GM12872 (cell line): Measurements from ENCODE around the gene ATP8B3.

Experiments used
- CTCF ChIP-seq: IDR thresholded peaks from 3 replicates; pipeline ENCODE4 v1.5.1; 2011; ENCODE audit warnings: low read depth, mild to moderate bottlenecking, low read length, moderate library complexity; ENCODE audit not compliant: insufficient read depth

The ATP8B3 gene

GRCh38 chr19:1857648-1858326 is 45.7 kb upstream of the ATP8B3 start:
- no peak for TF ChIP-seq CTCF

GRCh38 chr19:1856698-1857603 is 44.9 kb upstream of the ATP8B3 start:
- no peak for TF ChIP-seq CTCF

GRCh38 chr19:1856345-1856697 is 44.2 kb upstream of the ATP8B3 start:
- TF ChIP-seq CTCF: no peak

GRCh38 chr19:1855828-1856255 is 43.8 kb upstream of the ATP8B3 start:
- TF ChIP-seq CTCF: no peak

- 0 out of 3 replicates have a peak, but pooled peaks have one; percentile 14 for TF ChIP-seq CTCF
Measured at GRCh38 chr19:1855040-1855827, 43.2 kb upstream of the ATP8B3 start.

- TF ChIP-seq CTCF: no peak
Measured at GRCh38 chr19:1854542-1855039, 42.5 kb upstream of the ATP8B3 start.
